K562 (cell line): ENCODE results near the gene ALOXE3. TPM values are rescaled to one million over a fixed set of nuclear protein-coding genes. Genes with fewer than 3 reads are reported as not detected.

Experiments used
- ATF3 ChIP-seq, 2 experiments: fragments of 450-650 bp in 1 of 2; sonication (generic) in 1 of 2; formaldehyde crosslinking in 1 of 2; IDR thresholded peaks in 1 of 2; conservative IDR thresholded peaks in 1 of 2; 2 replicates each; pipeline versions ENCODE4 v1.6.1 to v1.8.1; 2016 to 2023; ENCODE audit warnings: mild to moderate bottlenecking in 2 of 2, moderate library complexity in 2 of 2, inconsistent platforms in 1 of 2, missing genetic modification reagents in 1 of 2
- CHD7 ChIP-seq: fragments of 200-600 bp; sonication (generic); IDR thresholded peaks from one replicate; pipeline ENCODE4 v1.6.1; 2012; ENCODE audit warnings: mild to moderate bottlenecking, low read depth, low read length, inconsistent platforms
- GABPB2 ChIP-seq: fragments of 250-450 bp; sonication (Bioruptor Pico); conservative IDR thresholded peaks from 2 replicates; pipeline ENCODE4 v1.5.1; 2021; ENCODE audit warnings: mild to moderate bottlenecking
- ILK ChIP-seq: fragments of 450-650 bp; IDR thresholded peaks from 2 replicates; pipeline ENCODE4 v1.6.1; 2016; ENCODE audit warnings: missing genetic modification characterization, low read depth, mild to moderate bottlenecking, missing compliant biosample characterization, moderate library complexity, borderline replicate concordance
- SAP30 ChIP-seq: fragments of 200-600 bp; sonication (generic); IDR thresholded peaks from 2 replicates; pipeline ENCODE4 v1.6.1; 2012; ENCODE audit warnings: borderline replicate concordance, low read depth, mild to moderate bottlenecking, moderate library complexity, low read length, control low read depth, inconsistent platforms; ENCODE audit not compliant: insufficient read depth, poor library complexity, severe bottlenecking
- ZNF146 ChIP-seq: IDR thresholded peaks from one replicate; pipeline ENCODE4 v1.6.1; 2018; ENCODE audit warnings: missing compliant biosample characterization; ENCODE audit not compliant: unreplicated experiment
- polyA plus RNA-seq, 8 experiments: library from polyadenylated mRNA; depleted of rRNA in 4 of 8; stranded (reverse) in 5 of 8; unstranded in 3 of 8; fragments of >200 nt; fragmentation: Nextera tagmentation in 2 of 8; fragmentation: Illumina TruSeq in 1 of 8; extraction: Ambion mirVana in 2 of 8; extraction: Trizol in 1 of 8; gene quantifications; 2 replicates each; pipeline versions ENCODE4 v1.2.1 to v1.2.3, GENCODE V29; 2011 to 2014; ENCODE audit warnings: inconsistent platforms in 1 of 8, missing spikeins in 1 of 8
- total RNA-seq, 7 experiments: library from RNA; depleted of rRNA in 6 of 7; stranded (reverse); fragments of >200 nt in 6 of 7; fragmentation: Illumina TruSeq in 2 of 7; extraction: Trizol in 2 of 7; gene quantifications; 2 replicates each; pipeline versions ENCODE4 v1.2.1 to v1.2.3, GENCODE V29; 2011 to 2021; ENCODE audit warnings: low replicate concordance in 1 of 7
- TF ChIP-seq, protein P1 (sequence below): sonication (generic); formaldehyde crosslinking; IDR thresholded peaks from 2 replicates; pipeline ENCODE4 v1.8.1; 2022; ENCODE audit warnings: missing genetic modification reagents
- TF ChIP-seq, protein P2 (sequence below): fragments of 450-650 bp; IDR thresholded peaks from 2 replicates; pipeline ENCODE4 v1.6.1; 2016; ENCODE audit warnings: borderline replicate concordance

The ALOXE3 gene
- total and polyA plus RNA-seq, 9 of the 15 experiments (the other 6 are each of a cell fraction or from before 2014, with no cell fraction given): 0.04 TPM; not detected in 8

- no peak for TF ChIP-seq ATF3 (IDR thresholded peaks at IDR 0.05)
- no peak for TF ChIP-seq ATF3 (CRISPR knock-in tag; conservative IDR thresholded peaks at IDR 0.05)
- no peak for TF ChIP-seq GABPB2 (CRISPR knock-in tag)
- no peak for TF ChIP-seq CHD7
- TF ChIP-seq SAP30: peak; percentile 56
- TF ChIP-seq, protein P1, sequence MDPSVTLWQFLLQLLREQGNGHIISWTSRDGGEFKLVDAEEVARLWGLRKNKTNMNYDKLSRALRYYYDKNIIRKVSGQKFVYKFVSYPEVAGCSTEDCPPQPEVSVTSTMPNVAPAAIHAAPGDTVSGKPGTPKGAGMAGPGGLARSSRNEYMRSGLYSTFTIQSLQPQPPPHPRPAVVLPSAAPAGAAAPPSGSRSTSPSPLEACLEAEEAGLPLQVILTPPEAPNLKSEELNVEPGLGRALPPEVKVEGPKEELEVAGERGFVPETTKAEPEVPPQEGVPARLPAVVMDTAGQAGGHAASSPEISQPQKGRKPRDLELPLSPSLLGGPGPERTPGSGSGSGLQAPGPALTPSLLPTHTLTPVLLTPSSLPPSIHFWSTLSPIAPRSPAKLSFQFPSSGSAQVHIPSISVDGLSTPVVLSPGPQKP (CRISPR knock-in tag): no peak
- TF ChIP-seq ZNF146 (CRISPR knock-in tag): no peak
- TF ChIP-seq ILK: no peak
- TF ChIP-seq, protein P2, sequence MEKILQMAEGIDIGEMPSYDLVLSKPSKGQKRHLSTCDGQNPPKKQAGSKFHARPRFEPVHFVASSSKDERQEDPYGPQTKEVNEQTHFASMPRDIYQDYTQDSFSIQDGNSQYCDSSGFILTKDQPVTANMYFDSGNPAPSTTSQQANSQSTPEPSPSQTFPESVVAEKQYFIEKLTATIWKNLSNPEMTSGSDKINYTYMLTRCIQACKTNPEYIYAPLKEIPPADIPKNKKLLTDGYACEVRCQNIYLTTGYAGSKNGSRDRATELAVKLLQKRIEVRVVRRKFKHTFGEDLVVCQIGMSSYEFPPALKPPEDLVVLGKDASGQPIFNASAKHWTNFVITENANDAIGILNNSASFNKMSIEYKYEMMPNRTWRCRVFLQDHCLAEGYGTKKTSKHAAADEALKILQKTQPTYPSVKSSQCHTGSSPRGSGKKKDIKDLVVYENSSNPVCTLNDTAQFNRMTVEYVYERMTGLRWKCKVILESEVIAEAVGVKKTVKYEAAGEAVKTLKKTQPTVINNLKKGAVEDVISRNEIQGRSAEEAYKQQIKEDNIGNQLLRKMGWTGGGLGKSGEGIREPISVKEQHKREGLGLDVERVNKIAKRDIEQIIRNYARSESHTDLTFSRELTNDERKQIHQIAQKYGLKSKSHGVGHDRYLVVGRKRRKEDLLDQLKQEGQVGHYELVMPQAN: peak; percentile 91; the same call in 1 of the 2 replicates
Observed at GRCh38 chr17:8156246-8156992, 38.1 kb upstream of the ALOXE3 start (continued).
